MM.1S (cell line): Measurements from ENCODE around the gene LITAFD.

ENCODE experiments used
- DNase-seq: peaks from one replicate; pipeline ENCODE4 v3.0.0-alpha.2; 2015
- H2AFZ ChIP-seq: fragments of 300-600 bp; sonication (generic); 2 replicates; pipeline ENCODE4 v1.6.0; 2016; ENCODE audit warnings: antibody characterized with exemption, low read length
- H3F3A ChIP-seq: fragments of 300-600 bp; sonication (generic); 2 replicates; pipeline ENCODE4 v1.6.1; 2016; ENCODE audit warnings: mild to moderate bottlenecking, antibody characterized with exemption, low read length, moderate library complexity, mixed read lengths; ENCODE audit not compliant: insufficient read depth
- H3K27ac ChIP-seq: fragments of 300-600 bp; sonication (generic); 2 replicates; pipeline ENCODE4 v1.5.1; 2016; ENCODE audit warnings: mild to moderate bottlenecking, low read length
- H3K27me3 ChIP-seq: fragments of 300-600 bp; sonication (generic); replicated peaks from 2 replicates; pipeline ENCODE4 v1.6.0; 2016; ENCODE audit warnings: low read length; ENCODE audit not compliant: insufficient read depth
- H3K36me3 ChIP-seq: fragments of 300-600 bp; sonication (generic); replicated peaks from 2 replicates; pipeline ENCODE4 v1.6.1; 2016; ENCODE audit warnings: mild to moderate bottlenecking, low read length, mixed read lengths; ENCODE audit not compliant: insufficient read depth
- H3K4me1 ChIP-seq: fragments of 300-600 bp; sonication (generic); 2 replicates; pipeline ENCODE4 v1.6.1; 2016; ENCODE audit warnings: low read length, mixed read lengths
- H3K4me2 ChIP-seq: fragments of 300-600 bp; sonication (generic); 2 replicates; pipeline ENCODE4 v1.6.0; 2016; ENCODE audit warnings: low read depth, low read length
- H3K4me3 ChIP-seq: fragments of 300-600 bp; sonication (generic); 2 replicates; pipeline ENCODE4 v1.5.1; 2016; ENCODE audit warnings: low read length, mixed read lengths
- H3K79me2 ChIP-seq: fragments of 300-600 bp; sonication (generic); 2 replicates; pipeline ENCODE4 v1.6.1; 2016; ENCODE audit warnings: mixed run types, low read length, mixed read lengths
- H3K9ac ChIP-seq: fragments of 300-600 bp; sonication (generic); 2 replicates; pipeline ENCODE4 v1.6.1; 2016; ENCODE audit warnings: low read length, mixed read lengths
- H3K9me2 ChIP-seq: fragments of 300-600 bp; sonication (generic); replicated peaks from 2 replicates; pipeline ENCODE4 v1.6.1; 2016; ENCODE audit warnings: mild to moderate bottlenecking, low read length, mixed read lengths; ENCODE audit not compliant: insufficient read depth
- H3K9me3 ChIP-seq: fragments of 300-600 bp; sonication (generic); replicated peaks from 2 replicates; pipeline ENCODE4 v1.6.1; 2016; ENCODE audit warnings: mild to moderate bottlenecking, low read length, mixed read lengths; ENCODE audit not compliant: insufficient read depth
- H4K20me1 ChIP-seq: fragments of 300-600 bp; sonication (generic); 2 replicates; pipeline ENCODE4 v1.6.1; 2016; ENCODE audit warnings: mild to moderate bottlenecking, low read length, moderate library complexity, mixed read lengths; ENCODE audit not compliant: insufficient read depth
- EZH2 ChIP-seq: fragments of 300-600 bp; sonication (generic); optimal IDR thresholded peaks from 2 replicates; pipeline ENCODE3; 2017; ENCODE audit warnings: low read depth, mild to moderate bottlenecking, antibody characterized with exemption, low read length, mixed read lengths
- EZH2phosphoT487 ChIP-seq: fragments of 300-600 bp; sonication (generic); IDR thresholded peaks from 2 replicates; pipeline ENCODE4 v1.6.1; 2018; ENCODE audit warnings: antibody characterized with exemption, low read length
- TF ChIP-seq, protein P1 (sequence below): fragments of 300-600 bp; sonication (generic); IDR thresholded peaks from 2 replicates; pipeline ENCODE4 v1.5.1; 2016; ENCODE audit warnings: antibody characterized with exemption, low read length, mixed read lengths

The LITAFD gene

DNA sequence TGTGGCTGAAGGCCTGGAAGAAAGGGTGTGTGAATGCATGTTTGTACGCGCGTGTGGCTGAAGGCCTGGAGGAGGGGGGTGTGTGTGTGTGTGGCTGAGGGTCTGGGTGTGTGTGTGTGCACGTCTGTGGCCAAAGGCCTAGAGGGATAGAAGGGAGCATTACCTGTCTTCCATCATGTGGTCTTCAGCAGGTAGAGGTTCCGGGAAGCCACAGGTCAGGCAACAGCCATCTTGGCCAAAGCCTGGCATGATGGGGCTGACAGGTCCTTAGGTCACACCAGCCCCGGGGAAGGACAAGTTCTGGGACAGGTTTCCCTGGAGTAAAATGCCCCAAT lies 5.2 kb downstream of the LITAFD start:
- Histone ChIP-seq H3F3A (0 out of 2 replicates have a peak, but pooled peaks cover 3% of the 10 kb centered on the region), H2AFZ (no peak overlapping the region), H3K9me3 (no peaks in the 10 kb centered on the region), H3K27ac (no peak overlapping the region), H3K9me2 (no peaks in the 10 kb centered on the region), H3K4me1 (no peaks in the 10 kb centered on the region), H3K4me2 (no peak overlapping the region), H3K9ac (no peak overlapping the region), H3K36me3 (no peaks in the 10 kb centered on the region), H3K27me3 (no peaks in the 10 kb centered on the region), H3K4me3 (no peak overlapping the region), H4K20me1 (no peaks in the 10 kb centered on the region), H3K79me2 (no peaks in the 10 kb centered on the region)
- no peak for DNase-seq
- TF ChIP-seq, protein P1, sequence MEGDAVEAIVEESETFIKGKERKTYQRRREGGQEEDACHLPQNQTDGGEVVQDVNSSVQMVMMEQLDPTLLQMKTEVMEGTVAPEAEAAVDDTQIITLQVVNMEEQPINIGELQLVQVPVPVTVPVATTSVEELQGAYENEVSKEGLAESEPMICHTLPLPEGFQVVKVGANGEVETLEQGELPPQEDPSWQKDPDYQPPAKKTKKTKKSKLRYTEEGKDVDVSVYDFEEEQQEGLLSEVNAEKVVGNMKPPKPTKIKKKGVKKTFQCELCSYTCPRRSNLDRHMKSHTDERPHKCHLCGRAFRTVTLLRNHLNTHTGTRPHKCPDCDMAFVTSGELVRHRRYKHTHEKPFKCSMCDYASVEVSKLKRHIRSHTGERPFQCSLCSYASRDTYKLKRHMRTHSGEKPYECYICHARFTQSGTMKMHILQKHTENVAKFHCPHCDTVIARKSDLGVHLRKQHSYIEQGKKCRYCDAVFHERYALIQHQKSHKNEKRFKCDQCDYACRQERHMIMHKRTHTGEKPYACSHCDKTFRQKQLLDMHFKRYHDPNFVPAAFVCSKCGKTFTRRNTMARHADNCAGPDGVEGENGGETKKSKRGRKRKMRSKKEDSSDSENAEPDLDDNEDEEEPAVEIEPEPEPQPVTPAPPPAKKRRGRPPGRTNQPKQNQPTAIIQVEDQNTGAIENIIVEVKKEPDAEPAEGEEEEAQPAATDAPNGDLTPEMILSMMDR, result no peak
- TF ChIP-seq EZH2 (no peak), EZH2phosphoT487 (no peak)

DNA sequence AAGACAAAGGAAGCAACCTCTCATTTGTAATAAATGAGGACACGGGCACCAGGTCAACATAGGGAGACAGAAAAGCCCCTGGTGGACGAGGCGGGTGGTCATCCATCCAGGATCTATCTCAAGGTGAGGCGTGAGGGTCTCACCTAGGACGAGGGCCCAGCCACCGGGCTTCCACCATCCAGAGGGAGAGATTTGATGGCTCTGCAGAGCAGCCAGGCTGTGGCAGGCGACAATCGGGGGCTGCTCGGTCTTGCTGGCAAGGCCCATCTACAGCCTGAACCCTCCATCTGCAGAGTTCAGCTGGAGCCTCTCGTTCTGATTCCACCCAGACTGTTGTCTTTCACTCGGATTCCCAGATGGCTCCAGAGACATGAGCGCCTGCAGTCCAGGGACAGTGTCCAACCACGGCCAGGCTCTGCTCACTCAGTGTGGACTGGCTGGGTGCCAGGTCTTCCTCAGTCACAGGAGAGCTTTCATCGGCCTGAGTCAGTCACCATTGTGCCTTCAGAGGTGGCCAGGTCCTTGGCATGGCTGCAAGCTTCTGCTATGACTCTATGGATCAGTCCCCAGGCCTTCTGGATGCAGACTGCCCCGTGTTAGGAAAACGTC lies 5.9 kb downstream of the LITAFD start:
- Histone ChIP-seq H4K20me1 (no peaks in the 10 kb centered on the region), H3K9me3 (no peaks in the 10 kb centered on the region), H3K4me2 (no peak overlapping the region), H3K9me2 (no peaks in the 10 kb centered on the region), H3K9ac (no peak overlapping the region), H3K27ac (no peak overlapping the region), H3K36me3 (no peaks in the 10 kb centered on the region; the same call in 1 of the 2 replicates), H2AFZ (no peak overlapping the region), H3K27me3 (no peaks in the 10 kb centered on the region), H3K4me3 (no peak overlapping the region), H3K79me2 (no peaks in the 10 kb centered on the region), H3F3A (peaks cover 3% of the 10 kb centered on the region; the same call in 1 of the 2 replicates), H3K4me1 (no peaks in the 10 kb centered on the region)
- no peak for DNase-seq
- TF ChIP-seq, protein P1, result no peak
- TF ChIP-seq EZH2phosphoT487 (no peak), EZH2 (no peak)

- Histone ChIP-seq H3K9me2 (no peaks in the 10 kb centered on the region), H3K4me3 (no peak overlapping the region), H3K9ac (no peak overlapping the region), H3K36me3 (peaks cover 12% of the 10 kb centered on the region), H3K9me3 (no peaks in the 10 kb centered on the region), H2AFZ (no peak overlapping the region), H3K27ac (no peak overlapping the region), H3K4me2 (no peak overlapping the region), H4K20me1 (no peaks in the 10 kb centered on the region), H3K79me2 (peaks cover 8% of the 10 kb centered on the region; the same call in 1 of the 2 replicates), H3F3A (peaks cover 3% of the 10 kb centered on the region; the same call in 1 of the 2 replicates), H3K27me3 (no peaks in the 10 kb centered on the region), H3K4me1 (no peaks in the 10 kb centered on the region)
- no peak for TF ChIP-seq EZH2phosphoT487
- TF ChIP-seq EZH2, result no peak
- TF ChIP-seq, protein P1, result no peak
- DNase-seq, result no peak
Measured at GRCh38 chr16:8888951-8889892, 7.1 kb downstream of the LITAFD start.
